Dermis microvascular lymphatic vessel endothelial cell (primary cell): ENCODE results near the gene DNASE1. TPM values are rescaled to one million over a fixed set of nuclear protein-coding genes. Genes with fewer than 3 reads are reported as not detected.

ENCODE experiments used
- DNase-seq, 2 donors: peaks; one replicate each; pipeline versions ENCODE4 v3.0.0 to v3.0.0-alpha.2; 2010; ENCODE audit warnings: low read depth in 2 of 2
- total RNA-seq: library from RNA; depleted of rRNA; stranded (reverse); fragments of >200 nt; gene quantifications from 2 replicates; pipeline ENCODE4 v1.2.1, GENCODE V29; 2014

DNASE1 gene
- total RNA-seq, 1 donor from 2014 or later = 10.0 TPM

DNA sequence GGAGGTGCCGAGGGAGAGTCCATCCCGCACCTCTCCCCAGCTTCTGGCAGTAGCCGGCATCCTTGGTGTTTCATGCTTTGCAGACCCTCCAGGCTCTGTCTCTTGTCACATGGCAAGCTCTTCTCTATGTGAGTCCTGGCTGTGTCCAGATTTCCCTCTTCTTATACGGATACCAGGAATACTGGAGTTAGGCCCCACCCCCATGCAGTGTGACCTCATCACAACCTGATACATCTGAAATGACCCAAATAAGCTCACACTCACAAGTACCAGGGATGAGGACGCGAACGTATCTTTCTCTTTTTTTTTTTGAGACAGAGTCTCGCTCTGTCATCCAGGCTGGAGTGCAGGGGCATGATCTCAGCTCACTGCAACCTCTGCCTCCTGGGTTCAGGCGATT lies 39.6 kb downstream of the DNASE1 start:
- no peak for DNase-seq

- no peak for DNase-seq
These were observed 41.3 kb downstream of the DNASE1 start for GRCh38 chr16:3695610-3696369.

GRCh38 chr16:3696425-3697218 lies 42.1 kb downstream of the DNASE1 start:
- DNase-seq = no peak

GRCh38 chr16:3698941-3699340 lies 44.5 kb downstream of the DNASE1 start:
- DNase-seq = no peak

- DNase-seq = no peak
These were observed 47.0 kb downstream of the DNASE1 start for GRCh38 chr16:3701531-3701930.

GRCh38 chr16:3702082-3702481 lies 47.6 kb downstream of the DNASE1 start:
- DNase-seq = no peak

DNA sequence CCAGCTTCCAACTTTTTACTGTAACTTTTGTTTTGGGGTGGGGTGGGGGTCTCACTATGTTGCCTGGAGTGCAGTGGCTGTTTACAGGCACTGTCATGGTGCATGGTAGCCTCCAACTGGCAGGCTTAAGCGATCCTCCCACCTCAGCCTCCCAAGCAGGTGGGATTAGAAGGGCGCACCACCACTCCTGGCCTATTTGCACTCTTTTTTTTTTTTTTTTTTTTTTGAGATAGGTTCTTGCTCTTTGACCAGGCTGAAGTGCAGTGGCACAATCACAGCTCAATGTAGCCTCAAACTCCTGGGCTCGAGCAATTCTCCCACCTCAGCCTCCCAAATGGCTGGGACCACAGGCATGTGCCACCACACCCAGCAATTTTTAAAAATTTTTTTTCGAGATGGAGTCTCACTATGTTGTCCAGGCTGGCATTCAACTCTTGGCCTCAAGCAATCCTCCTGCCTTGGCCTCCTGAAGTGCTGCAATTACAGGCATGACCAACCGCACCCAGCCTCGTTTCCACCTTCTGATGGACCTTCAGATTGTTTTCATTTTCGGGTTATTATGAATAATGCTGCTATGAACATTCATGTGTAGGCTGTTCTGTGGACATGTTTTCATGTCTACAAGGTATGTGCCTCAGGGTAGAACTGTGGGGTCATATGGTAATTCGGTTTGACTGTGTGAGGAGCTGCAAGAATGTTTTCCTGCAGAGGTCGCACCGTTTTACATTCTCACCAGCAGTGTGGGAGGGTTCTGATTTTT lies 51.9 kb downstream of the DNASE1 start:
- no peak for DNase-seq

Other genes starting within 250 kb of the DNASE1 start
- gene ZNF597, start 211.2 kb upstream of the DNASE1 start, total RNA-seq = 1.5 and 2.5 TPM in 2 replicates
- gene NAA60, start 211.0 kb upstream of the DNASE1 start, total RNA-seq = 6.8 and 15.4 TPM in 2 replicates
- not detected in 2 replicates for gene C16orf90, start 159.2 kb upstream of the DNASE1 start, total RNA-seq
- gene CLUAP1, start 153.7 kb upstream of the DNASE1 start, total RNA-seq = 6.4 and 7.6 TPM in 2 replicates
- 5.1 and 5.4 TPM in 2 replicates for gene NLRC3, start 77.3 kb upstream of the DNASE1 start, total RNA-seq
- gene SLX4, start 43.1 kb upstream of the DNASE1 start, total RNA-seq = 1.9 and 2.1 TPM in 2 replicates
- 51.0 and 104 TPM in 2 replicates for gene TRAP1, start 62.8 kb downstream of the DNASE1 start, total RNA-seq
- 7.8 and 16.4 TPM in 2 replicates for gene CREBBP, start 226.0 kb downstream of the DNASE1 start, total RNA-seq